ENCODE results near the gene PMAIP1. TPM values are rescaled to one million over a fixed set of nuclear protein-coding genes. Genes with fewer than 3 reads are reported as not detected.

Gene PMAIP1
- total and polyA plus RNA-seq, 4 donors: 1.1 to 1.9 (median 1.3) TPM

GRCh38 chr18:59942601-59943000, 42.8 kb downstream of the PMAIP1 start:
- no peaks in the 10 kb centered on the region for H3K4me1 ChIP-seq (ENCODE audit: control insufficient read depth, insufficient read depth, low read length)
- no CpG with 5 or more reads among the region's 4 CpGs for WGBS (ENCODE audit: insufficient coverage)
- no peak for DNase-seq (ENCODE audit: low read depth in 4 of 6, low spot score in 6 of 6)
- no peaks in the 10 kb centered on the region for H3K27me3 ChIP-seq (ENCODE audit: control insufficient read depth, insufficient read depth, low read length)
- H3K4me3 ChIP-seq (ENCODE audit: low read depth, low read length): no peak overlapping the region
- H3K9me3 ChIP-seq (ENCODE audit: control insufficient read depth, insufficient read depth, low read length): no peaks in the 10 kb centered on the region
- no peak overlapping the region for H3K27ac ChIP-seq (ENCODE audit: low read depth, low read length)
- no peaks in the 10 kb centered on the region for H3K36me3 ChIP-seq (ENCODE audit: control insufficient read depth, insufficient read depth, low read length)

GRCh38 chr18:59945544-59945943, 45.7 kb downstream of the PMAIP1 start:
- no peaks in the 10 kb centered on the region for H3K36me3 ChIP-seq (ENCODE audit: control insufficient read depth, insufficient read depth, low read length)
- no peaks in the 10 kb centered on the region for H3K9me3 ChIP-seq (ENCODE audit: control insufficient read depth, insufficient read depth, low read length)
- no peak overlapping the region for H3K27ac ChIP-seq (ENCODE audit: low read depth, low read length)
- no peaks in the 10 kb centered on the region for H3K4me1 ChIP-seq (ENCODE audit: control insufficient read depth, insufficient read depth, low read length)
- no peak for DNase-seq (ENCODE audit: low read depth in 4 of 6, low spot score in 6 of 6)
- no peak overlapping the region for H3K4me3 ChIP-seq (ENCODE audit: low read depth, low read length)
- 100% methylated on average over 1 of the region's 2 CpGs for WGBS (ENCODE audit: insufficient coverage)
- H3K27me3 ChIP-seq (ENCODE audit: control insufficient read depth, insufficient read depth, low read length): no peaks in the 10 kb centered on the region

GRCh38 chr18:59950215-59950944, 50.6 kb downstream of the PMAIP1 start:
- H3K27me3 ChIP-seq (ENCODE audit: control insufficient read depth, insufficient read depth, low read length): no peaks in the 10 kb centered on the region
- H3K36me3 ChIP-seq (ENCODE audit: control insufficient read depth, insufficient read depth, low read length): no peaks in the 10 kb centered on the region
- H3K27ac ChIP-seq (ENCODE audit: low read depth, low read length): no peak overlapping the region
- H3K4me3 ChIP-seq (ENCODE audit: low read depth, low read length): no peak overlapping the region
- no peaks in the 10 kb centered on the region for H3K4me1 ChIP-seq (ENCODE audit: control insufficient read depth, insufficient read depth, low read length)
- WGBS (ENCODE audit: insufficient coverage): 86% methylated on average over 5 of the region's 6 CpGs
- no peaks in the 10 kb centered on the region for H3K9me3 ChIP-seq (ENCODE audit: control insufficient read depth, insufficient read depth, low read length)
- no peak for DNase-seq (ENCODE audit: low read depth in 4 of 6, low spot score in 6 of 6)

GRCh38 chr18:59951591-59951990, 51.8 kb downstream of the PMAIP1 start:
- H3K4me3 ChIP-seq (ENCODE audit: low read depth, low read length): no peak overlapping the region
- H3K27ac ChIP-seq (ENCODE audit: low read depth, low read length): no peak overlapping the region
- DNase-seq (ENCODE audit: low read depth in 4 of 6, low spot score in 6 of 6): no peak
- WGBS (ENCODE audit: insufficient coverage): 100% methylated on average over 1 of the region's 4 CpGs
- H3K9me3 ChIP-seq (ENCODE audit: control insufficient read depth, insufficient read depth, low read length): no peaks in the 10 kb centered on the region
- H3K27me3 ChIP-seq (ENCODE audit: control insufficient read depth, insufficient read depth, low read length): no peaks in the 10 kb centered on the region
- no peaks in the 10 kb centered on the region for H3K36me3 ChIP-seq (ENCODE audit: control insufficient read depth, insufficient read depth, low read length)
- no peaks in the 10 kb centered on the region for H3K4me1 ChIP-seq (ENCODE audit: control insufficient read depth, insufficient read depth, low read length)

GRCh38 chr18:59952283-59953007, 52.6 kb downstream of the PMAIP1 start:
- H3K27me3 ChIP-seq (ENCODE audit: control insufficient read depth, insufficient read depth, low read length): no peaks in the 10 kb centered on the region
- no peaks in the 10 kb centered on the region for H3K4me1 ChIP-seq (ENCODE audit: control insufficient read depth, insufficient read depth, low read length)
- WGBS (ENCODE audit: insufficient coverage): 86% methylated on average over 1 of the region's 6 CpGs

More at GRCh38 chr18:59952283-59953007, 52.6 kb downstream of the PMAIP1 start:
- Histone ChIP-seq H3K4me3 (ENCODE audit: low read depth, low read length) (no peak overlapping the region), H3K27ac (ENCODE audit: low read depth, low read length) (no peak overlapping the region), H3K36me3 (ENCODE audit: control insufficient read depth, insufficient read depth, low read length) (no peaks in the 10 kb centered on the region), H3K9me3 (ENCODE audit: control insufficient read depth, insufficient read depth, low read length) (no peaks in the 10 kb centered on the region)
- no peak for DNase-seq (ENCODE audit: low read depth in 4 of 6, low spot score in 6 of 6)

Other genes with a start within 250 kb of the PMAIP1 start
- 1 to 10 TPM in 1 of 2 donors, under 1 TPM in 1; 0.99 to 1.9 TPM for gene CCBE1, start 202.6 kb upstream of the PMAIP1 start, total RNA-seq
- 1 to 10 TPM; 1.8 to 2.7 TPM for gene CCBE1, start 202.6 kb upstream of the PMAIP1 start, polyA plus RNA-seq (ENCODE audit: insufficient read length in 2 of 2)